ENCODE data around the gene SLC38A10. TPM values are rescaled to one million over a fixed set of nuclear protein-coding genes. Genes with fewer than 3 reads are reported as not detected.

The SLC38A10 gene
- total RNA-seq, 1 donor from 2014 or later = 87.3 TPM

DNA sequence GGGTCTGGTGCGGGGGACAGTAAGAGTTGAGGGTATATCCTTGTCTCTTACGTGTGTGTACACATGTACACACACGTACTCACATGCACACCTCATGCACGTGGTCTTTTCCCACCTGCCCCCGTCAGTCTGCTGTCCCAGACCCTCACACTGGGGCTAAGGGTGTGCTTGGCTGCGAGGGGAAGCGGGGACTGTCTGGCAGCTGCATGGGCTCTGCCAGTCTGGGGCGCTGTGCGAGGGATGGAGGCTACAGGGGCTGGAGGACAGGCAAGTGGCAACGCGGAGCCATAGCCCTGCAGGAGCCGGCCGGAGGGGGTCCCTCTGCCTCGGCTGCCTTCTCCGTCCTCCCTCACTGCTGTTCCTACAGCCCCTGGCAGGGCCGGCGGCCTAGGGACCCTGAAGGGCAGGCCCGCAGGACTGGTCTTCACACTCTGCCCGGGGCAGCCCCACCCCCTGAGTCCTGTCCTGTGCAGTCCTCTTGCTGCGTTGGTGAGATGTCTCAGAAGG, 20.8 kb upstream of the SLC38A10 start:
- Histone ChIP-seq H3K36me3 (no peaks in the 10 kb centered on the region), H3K27ac (no peak overlapping the region), H3K4me3 (no peak overlapping the region), H3K4me1 (no peaks in the 10 kb centered on the region), H3K27me3 (no peaks in the 10 kb centered on the region), H3K9me3 (no peaks in the 10 kb centered on the region)
- TF ChIP-seq CTCF (IDR thresholded peaks at IDR 0.05) = no peak
- intact Hi-C loops (cut with DNase I) = no loop called here
- no peak for DNase-seq
- ATAC-seq = no peak

DNA sequence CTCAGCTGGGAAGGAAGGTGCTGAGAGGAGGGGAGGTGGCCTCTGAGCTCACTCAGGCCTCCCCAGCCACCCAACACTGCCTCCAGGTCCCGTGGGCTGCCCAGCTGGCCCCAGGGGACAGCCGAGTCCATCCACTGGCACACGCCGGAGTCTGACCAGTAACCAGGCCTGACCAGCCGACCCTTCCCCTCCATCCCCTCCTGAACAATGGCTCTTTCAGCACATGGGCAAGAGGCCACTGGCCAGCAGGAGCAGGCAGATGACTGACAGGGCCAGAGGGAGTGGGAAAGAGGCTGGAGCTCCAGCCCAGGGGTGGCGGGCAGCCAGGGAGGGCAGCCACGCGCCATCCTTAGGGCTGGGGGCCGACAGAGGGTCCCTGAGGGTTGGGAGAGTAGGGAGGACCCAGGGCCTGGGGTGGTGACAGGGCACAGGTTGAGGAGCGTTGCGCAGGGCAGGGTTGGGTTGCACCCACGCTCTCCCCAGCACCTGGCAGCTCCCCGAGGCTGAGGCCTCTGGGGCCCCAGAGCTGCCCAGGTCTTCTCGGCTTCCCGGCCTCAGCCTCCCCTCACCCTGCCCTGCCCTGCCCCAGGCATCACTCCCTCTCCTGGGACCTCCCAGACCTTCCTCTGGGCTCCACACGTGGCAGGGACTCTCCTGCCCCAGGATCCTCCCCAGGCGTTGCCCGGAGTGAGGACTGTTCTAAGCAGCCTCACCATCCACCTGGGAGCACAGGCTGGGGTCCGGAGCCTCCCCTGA, 20.2 kb upstream of the SLC38A10 start:
- H3K27ac ChIP-seq = no peak overlapping the region
- H3K4me3 ChIP-seq = no peak overlapping the region
- ATAC-seq (no peak), DNase-seq (no peak)
- H3K36me3 ChIP-seq = no peaks in the 10 kb centered on the region
- intact Hi-C loops (cut with DNase I) = no loop called here
- H3K27me3 ChIP-seq = no peaks in the 10 kb centered on the region
- H3K9me3 ChIP-seq = no peaks in the 10 kb centered on the region
- no peak for TF ChIP-seq CTCF (IDR thresholded peaks at IDR 0.05)
- peaks cover under 1% of the 10 kb centered on the region for H3K4me1 ChIP-seq

DNA sequence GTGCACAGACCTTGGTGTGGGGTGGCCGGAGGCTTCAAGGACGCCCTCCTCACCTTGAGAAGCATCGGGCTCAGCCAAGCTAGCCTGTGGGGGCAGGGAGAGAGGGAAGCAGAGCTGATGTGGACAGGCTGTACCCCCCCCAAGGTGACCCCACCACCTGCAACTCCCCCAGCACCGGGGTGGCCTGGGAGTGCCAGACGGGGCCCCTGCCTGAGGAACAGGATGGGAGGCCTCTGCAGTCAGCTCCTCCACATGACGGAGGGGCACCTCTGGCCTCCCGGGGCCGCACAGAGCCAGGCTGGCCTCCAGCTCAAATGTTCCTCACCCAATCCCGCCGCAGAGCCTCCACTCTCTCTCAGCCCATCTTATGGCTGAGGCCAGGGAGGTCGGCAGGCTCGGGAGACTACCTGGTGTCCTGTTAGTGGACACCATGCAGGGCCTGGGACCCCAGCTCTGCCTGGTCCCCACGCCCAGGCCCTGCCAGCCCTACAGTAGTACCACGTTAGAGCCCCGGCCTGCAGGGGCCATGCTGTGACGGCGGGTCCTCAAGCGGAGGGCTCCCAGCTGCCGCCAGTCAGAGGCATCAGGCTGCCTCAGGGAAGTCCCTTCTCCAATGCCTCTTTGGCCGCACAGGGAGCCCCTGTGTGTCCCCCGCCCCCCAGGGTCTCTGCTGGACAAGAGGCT, 19.4 kb upstream of the SLC38A10 start:
- Histone ChIP-seq H3K27ac (no peak overlapping the region), H3K4me1 (peaks cover 8% of the 10 kb centered on the region), H3K4me3 (no peak overlapping the region), H3K27me3 (no peaks in the 10 kb centered on the region), H3K36me3 (no peaks in the 10 kb centered on the region), H3K9me3 (no peaks in the 10 kb centered on the region)
- ATAC-seq (no peak), DNase-seq (no peak)
- intact Hi-C loops (cut with DNase I) = no loop called here
- TF ChIP-seq CTCF (IDR thresholded peaks at IDR 0.05) = no peak

DNA sequence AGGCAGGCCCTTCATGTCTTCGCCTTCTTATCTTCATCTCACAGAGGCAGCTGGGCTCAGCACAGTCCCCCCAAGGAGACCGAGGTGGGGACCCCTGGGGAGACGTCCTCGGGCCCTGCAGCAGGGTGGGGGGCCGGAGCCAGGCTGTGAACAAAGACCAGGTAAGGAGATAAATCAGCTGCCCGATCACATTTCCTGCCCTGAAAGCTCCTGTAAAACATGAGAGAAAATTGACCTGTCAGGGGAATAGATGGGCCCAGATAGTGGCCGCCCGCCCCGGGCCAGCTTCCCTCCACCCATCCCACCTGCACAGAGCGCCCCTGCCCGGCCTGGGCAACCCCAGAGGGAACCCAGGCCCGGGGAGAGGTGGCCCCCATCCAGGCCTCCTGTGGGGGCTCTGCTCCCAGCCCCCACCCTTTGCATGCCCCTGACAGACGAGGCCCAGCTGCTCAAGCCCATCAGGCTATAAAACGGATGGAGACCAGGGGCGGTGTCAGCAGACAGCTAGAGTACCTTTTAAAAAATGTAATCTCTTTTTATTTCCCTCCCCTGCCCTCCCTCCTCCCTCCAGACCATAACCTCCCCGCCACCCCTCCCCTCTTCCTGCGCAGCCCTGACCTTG, 18.8 kb upstream of the SLC38A10 start:
- Histone ChIP-seq H3K4me3 (no peak overlapping the region), H3K27ac (no peak overlapping the region), H3K36me3 (no peaks in the 10 kb centered on the region), H3K9me3 (no peaks in the 10 kb centered on the region), H3K27me3 (no peaks in the 10 kb centered on the region), H3K4me1 (peaks cover 11% of the 10 kb centered on the region)
- ATAC-seq = no peak
- intact Hi-C loops (cut with DNase I) = no loop called here
- no peak for TF ChIP-seq CTCF (IDR thresholded peaks at IDR 0.05)
- DNase-seq = no peak

DNA sequence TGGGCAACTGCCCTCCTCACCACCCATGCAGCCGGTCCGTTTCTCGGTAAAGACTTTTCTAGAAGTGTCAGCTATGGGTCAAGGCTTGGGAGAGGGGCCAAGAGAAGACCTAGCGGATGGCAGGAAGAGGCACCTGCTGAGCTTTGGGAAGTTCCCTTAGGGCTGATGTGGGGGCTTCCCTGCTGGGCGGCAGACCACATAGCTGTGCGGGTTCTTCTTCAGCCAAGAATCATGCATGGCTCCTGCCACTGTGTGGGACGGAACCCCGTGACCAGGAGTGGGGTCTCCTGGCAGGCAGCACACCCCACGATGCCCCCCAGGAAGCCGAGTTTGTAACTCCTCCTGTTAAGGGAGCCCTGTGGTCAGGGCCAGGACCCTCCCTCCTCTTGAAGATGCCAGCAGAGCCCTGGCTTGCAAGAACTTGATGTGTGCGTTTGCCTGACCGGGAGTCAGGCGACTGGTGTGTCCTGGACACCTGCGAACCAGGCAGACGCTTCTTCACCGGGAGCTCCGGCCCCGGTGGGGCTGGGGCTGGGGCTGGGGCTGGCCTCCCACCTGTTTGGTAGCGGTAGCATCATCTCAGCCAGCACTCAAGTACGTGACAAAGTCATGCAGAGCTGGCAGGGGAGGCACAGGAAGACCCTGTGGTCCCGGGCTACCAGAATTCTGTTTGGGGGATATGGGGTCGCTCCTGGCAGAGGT, 17.7 kb upstream of the SLC38A10 start:
- intact Hi-C loops (cut with DNase I) = no loop called here
- DNase-seq = no peak

More for the DNA sequence above, 17.7 kb upstream of the SLC38A10 start:
- Histone ChIP-seq H3K27ac (no peak overlapping the region), H3K27me3 (no peaks in the 10 kb centered on the region), H3K4me1 (peaks cover 11% of the 10 kb centered on the region), H3K4me3 (no peak overlapping the region), H3K36me3 (no peaks in the 10 kb centered on the region), H3K9me3 (no peaks in the 10 kb centered on the region)
- no peak for TF ChIP-seq CTCF (IDR thresholded peaks at IDR 0.05)
- ATAC-seq = no peak

All from upper lobe of right lung (tissue), 1 donor.